ENCODE results near the gene TMC5.

TMC5 gene

DNA sequence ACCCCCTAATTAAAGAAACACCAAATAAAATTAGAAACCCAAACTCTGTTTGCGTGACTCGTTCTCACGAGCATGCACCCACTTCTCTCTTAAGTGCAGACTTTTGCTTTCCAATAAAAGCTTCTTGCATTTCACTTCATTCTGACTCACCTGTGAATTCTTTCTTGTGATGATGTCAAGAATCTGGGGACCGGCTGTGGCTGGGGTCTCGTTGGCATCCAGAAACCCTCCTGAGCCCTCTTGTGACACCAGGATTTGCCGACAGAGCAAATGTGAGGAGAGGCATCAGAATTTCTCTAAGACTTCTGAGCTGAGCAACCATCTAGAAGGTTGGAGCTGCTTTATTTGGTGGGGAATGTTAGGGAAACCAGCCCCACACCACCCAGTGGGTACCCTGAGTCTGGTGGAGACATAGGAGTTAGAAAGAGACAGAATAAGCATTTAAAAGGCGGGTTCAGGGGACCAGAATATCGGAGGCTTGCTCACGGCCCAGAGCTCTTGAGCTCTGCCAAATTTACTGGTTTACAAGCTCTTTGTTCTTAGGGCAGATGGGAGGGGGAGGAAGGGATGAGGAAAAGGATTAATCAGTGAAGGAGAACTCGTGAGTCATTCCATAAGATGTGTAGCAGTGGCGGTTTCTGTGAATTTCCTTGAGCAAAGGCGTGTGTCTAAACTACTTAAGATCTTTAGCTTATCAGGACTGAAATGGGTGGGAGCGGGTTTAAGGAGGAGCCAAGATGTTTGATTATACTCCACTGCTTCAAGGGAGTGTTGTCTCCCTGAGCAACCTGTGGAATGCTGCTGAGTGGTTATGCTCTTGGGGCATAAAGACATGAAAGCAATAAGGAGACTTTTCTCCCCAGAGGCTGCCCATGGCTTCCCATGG lies 24.2 kb upstream of the TMC5 start:
- TF ChIP-seq CTCF (conservative IDR thresholded peaks at IDR 0.05): no peak
- H3K27ac ChIP-seq: peak overlapping the region; percentile 95

DNA sequence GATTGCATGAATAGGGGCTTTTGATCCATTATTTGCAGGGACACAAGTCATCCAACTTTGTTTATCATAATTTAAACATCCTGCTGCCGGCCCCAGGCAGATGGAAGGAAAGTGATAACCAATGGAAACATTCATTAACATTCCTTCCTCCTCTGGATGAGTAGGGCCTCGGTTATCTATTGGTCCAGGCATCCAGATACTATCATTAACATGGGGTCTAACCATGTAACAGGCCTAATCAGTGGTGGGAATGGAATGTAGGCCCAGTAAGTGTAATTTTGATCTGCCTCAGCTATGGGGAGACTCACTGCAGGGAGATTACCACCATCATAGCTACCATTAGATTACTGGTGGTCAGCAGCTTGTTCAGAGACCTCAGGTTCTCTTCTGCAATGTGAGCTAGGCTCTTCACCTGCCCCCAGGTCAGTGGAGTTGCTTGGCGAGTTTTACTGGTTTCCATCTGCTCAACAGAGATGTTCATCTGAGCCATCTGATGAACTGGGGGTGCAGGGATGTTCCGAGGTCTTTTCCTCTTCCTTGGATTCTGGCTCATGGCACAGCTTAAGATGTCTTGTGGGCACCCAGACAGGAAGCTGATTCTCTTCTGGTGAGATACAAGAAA lies 21.9 kb upstream of the TMC5 start:
- peak overlapping the region; percentile 95 for H3K27ac ChIP-seq

DNA sequence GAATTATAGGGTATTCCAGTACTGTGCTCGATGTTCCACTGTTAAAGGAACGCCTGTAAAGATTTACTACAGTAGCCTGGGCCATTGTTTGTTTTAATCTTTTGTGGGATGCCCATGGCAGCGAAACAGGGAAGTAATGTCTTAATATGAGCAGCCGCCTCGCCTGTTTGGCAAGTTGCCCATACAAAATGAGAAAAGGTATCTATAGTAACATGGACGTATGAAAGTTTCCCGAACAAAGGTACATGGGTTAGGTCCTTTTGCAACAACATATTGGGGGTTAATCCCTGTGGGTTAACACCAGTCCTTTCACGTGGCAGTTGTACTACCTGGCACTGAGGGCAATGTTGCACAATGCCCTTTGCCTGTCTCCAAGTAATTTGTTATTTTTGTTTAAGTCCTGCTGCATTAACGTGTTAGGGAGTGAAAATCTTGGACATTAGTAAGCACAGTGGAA lies 21.1 kb upstream of the TMC5 start:
- H3K27ac ChIP-seq: peak overlapping the region; percentile 95
- no peak for TF ChIP-seq CTCF (conservative IDR thresholded peaks at IDR 0.05)

- peak overlapping the region; percentile 95; the same call in 1 of the 2 replicates for H3K27ac ChIP-seq
Observed at GRCh38 chr16:19397373-19397772, 20.3 kb upstream of the TMC5 start.

DNA sequence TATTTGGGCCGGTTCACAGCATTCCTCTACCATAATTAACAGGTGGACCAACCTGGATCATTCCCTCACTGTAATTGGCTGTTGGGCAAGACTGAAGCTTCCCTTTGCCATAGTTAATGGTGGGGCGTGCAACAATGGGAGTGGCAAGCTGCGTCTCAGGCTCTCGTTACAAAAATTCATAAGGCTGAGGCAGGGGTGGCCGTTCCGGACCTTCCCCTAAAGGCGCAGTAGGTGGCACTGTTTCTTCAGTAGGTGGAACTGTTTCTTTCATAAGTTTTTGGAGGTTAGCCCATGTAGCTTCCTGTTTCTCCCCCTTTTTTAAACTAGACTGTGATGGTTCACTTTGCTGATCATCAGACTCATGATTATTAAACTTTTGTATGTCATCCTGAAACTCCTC lies 17.0 kb upstream of the TMC5 start:
- no peak for TF ChIP-seq CTCF (conservative IDR thresholded peaks at IDR 0.05)
- no peak overlapping the region for H3K27ac ChIP-seq

DNA sequence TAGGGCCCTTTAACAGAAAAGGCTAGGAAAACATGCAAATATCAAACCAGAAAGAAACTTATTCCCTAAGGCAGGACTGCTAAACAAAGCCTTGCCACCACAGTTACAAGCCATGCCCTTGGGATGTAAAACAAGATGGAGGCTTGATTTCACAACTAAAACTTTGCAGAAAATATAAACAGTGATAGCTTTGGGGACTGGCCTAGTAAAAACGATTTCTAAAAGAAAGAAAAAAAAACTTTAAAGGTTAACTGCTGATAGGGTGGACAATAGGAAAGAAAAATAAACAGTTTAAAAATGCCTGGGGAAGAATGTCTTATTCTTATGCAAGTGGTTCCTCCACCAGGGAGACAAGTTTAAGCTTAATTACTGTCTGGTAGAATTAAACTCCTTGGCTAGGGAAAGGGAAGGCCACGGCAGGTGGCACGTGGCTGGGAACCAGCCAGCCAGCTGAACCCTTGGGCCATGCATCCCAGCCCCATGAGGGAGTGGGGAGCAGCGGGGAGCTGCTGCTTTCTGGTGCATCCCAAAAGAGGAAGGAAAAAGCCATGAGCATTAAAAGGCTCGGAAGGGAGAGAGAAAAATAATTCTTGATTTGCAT lies 10.7 kb upstream of the TMC5 start:
- H3K27ac ChIP-seq: no peak overlapping the region
- TF ChIP-seq CTCF (conservative IDR thresholded peaks at IDR 0.05): no peak

GRCh38 chr16:19410435-19411171 lies 7.1 kb upstream of the TMC5 start:
- H3K27ac ChIP-seq: peak overlapping the region; percentile 94
- peak; percentile 43 for TF ChIP-seq CTCF (conservative IDR thresholded peaks at IDR 0.05)

DNA sequence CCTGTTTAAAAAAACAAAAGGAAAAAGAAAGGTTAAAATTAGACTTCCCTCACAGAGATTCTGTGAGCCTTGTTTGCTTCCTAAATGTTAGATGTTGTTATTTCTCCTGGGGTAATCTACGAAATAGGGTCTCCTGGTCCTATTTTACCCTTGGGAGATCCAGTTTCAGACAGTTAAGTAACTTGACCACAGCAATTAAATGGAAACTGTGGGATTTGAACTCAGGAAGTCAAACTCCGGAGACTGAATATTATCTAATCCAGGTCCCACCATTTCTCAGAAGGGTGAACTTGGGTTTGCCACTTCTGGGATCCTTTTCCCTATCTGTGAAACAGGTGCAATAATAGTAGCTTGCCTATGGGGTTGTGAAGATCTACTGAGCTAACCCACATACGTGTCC lies 6.4 kb upstream of the TMC5 start:
- TF ChIP-seq CTCF (conservative IDR thresholded peaks at IDR 0.05): no peak
- peak overlapping the region; percentile 94 for H3K27ac ChIP-seq

DNA sequence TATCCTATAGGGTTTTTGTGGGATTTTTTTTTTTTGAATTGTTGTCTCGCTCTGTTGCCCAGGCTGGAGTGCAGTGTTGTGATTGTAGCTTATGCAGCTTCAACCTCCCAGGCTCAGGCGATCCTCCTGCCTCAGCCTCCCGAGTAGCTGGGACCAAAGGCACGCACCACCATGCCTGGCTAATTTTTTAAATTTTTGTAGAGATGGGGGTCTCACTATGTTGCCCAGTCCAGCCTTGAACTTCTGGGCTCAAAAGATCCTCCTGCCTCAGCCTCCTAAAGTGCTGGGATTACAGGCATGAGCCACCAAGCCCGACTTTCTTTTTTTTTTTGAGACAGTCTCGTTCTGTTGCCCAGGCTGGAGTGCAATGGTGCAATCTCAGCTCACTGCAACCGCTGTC lies 5.6 kb upstream of the TMC5 start:
- H3K27ac ChIP-seq: peak overlapping the region; percentile 94; the same call in 1 of the 2 replicates
